Stimulated activated CD4-positive, alpha-beta T cell treated with anti-CD3 and anti-CD28 coated beads, Interleukin-12 subunit alpha, Interleukin-12 subunit beta, amount 100 ng/mL, for 24 hours (primary cell): ENCODE data around the gene KLHDC8A.
"Not testable (repeated sequence)": the region's sequence is repeated elsewhere in the genome, so short reads cannot be mapped to it uniquely, and the experiment has no call there.

ENCODE experiments used
- DNase-seq, 2 experiments: peaks; one replicate each; pipeline ENCODE4 v3.0.0-alpha.2; 2020; ENCODE audit warnings: low read depth in 2 of 2

Gene KLHDC8A, protein sequence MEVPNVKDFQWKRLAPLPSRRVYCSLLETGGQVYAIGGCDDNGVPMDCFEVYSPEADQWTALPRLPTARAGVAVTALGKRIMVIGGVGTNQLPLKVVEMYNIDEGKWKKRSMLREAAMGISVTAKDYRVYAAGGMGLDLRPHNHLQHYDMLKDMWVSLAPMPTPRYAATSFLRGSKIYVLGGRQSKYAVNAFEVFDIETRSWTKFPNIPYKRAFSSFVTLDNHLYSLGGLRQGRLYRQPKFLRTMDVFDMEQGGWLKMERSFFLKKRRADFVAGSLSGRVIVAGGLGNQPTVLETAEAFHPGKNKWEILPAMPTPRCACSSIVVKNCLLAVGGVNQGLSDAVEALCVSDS

GRCh38 chr1:205356440-205357139, at the start of gene KLHDC8A:
KLHDC8A (minus strand) TSS chr1:205356922; CDS start chr1:205343604, 13,318 bp downstream.
- DNase-seq = no peak

- DNase-seq = not testable (repeated sequence)
These were observed 49.5 kb upstream of the KLHDC8A start for GRCh38 chr1:205406252-205406651.

DNA sequence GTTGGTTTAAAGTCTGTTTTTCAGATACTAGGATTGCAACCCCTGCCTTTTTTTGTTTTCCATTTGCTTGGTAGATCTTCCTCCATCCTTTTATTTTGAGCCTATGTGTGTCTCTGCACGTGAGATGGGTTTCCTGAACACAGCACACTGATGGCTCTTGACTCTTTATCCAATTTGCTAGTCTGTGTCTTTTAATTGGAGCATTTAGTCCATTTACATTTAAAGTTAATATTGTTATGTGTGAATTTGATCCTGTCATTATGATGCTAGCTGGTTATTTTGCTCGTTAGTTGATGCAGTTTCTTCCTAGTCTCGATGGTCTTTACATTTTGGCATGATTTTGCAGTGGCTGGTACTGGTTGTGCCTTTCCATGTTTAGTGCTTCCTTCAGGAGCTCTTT, 47.8 kb upstream of the KLHDC8A start:
- not testable (repeated sequence) for DNase-seq

- DNase-seq = no peak
These were observed 41.9 kb upstream of the KLHDC8A start for GRCh38 chr1:205398586-205398985.

- DNase-seq = no peak
These were observed 40.4 kb upstream of the KLHDC8A start for GRCh38 chr1:205396967-205397616.

DNA sequence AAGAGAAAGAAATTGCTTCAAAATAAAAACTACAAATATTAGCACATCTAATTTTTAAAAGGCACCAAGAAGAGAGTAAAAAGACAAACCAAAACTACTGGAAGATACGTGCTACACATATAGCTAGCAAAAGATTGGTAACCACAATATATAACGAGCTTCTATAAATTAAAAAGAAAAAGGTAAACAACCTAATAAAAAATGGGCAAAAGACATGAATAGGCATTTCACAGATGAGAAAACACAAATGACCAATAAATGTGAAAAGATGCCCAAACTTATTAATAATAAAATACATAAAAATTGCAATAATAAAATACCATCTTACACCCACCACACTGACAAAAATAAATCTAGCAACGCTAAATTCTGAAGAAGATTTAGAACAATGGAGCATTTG, 38.9 kb upstream of the KLHDC8A start:
- DNase-seq = no peak

GRCh38 chr1:205392650-205393049, 35.9 kb upstream of the KLHDC8A start:
- DNase-seq = no peak

DNA sequence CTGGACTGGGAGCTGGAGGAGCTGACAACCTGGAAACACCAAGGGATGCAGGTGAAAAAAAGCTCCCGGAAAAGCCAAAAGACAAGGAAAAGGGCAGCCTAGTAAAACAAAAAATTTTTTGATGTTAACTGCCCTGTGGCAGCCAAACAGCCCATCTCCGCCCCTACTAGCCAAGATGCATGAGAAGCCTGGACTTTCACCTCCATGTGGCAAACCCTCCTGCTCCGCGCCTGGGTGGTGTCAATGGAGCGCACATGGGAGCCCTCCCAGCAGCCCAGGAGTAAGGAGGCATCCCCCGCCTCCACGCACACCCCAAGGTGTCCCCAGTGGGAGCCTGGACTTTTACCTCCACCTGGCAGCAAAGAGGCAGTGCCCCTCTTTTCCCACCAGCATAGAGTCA, 34.7 kb upstream of the KLHDC8A start:
- no peak for DNase-seq

- no peak for DNase-seq
These were observed 31.1 kb upstream of the KLHDC8A start for GRCh38 chr1:205387845-205388244.

GRCh38 chr1:205382990-205383389, 26.3 kb upstream of the KLHDC8A start:
- not testable (repeated sequence) for DNase-seq

DNA sequence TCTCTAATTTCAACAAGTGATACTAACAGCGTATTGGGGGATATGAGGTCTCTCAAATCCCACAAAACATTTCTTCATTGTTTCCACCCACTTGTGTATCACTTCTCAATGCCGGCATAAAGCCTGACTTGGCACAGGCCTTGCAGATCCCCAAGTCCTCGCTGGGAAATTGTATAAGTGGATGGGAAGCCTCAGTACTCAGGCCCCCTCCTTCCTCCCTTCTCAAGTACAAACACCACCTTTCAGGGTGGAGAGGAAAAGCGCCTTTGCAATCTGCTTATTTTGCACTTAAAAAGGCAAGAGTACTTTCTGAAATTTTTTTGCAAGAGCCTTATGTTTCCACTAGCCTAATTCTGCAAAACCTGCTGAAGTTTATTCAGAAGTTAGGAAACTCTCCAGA, 25.8 kb upstream of the KLHDC8A start:
- DNase-seq = no peak

DNA sequence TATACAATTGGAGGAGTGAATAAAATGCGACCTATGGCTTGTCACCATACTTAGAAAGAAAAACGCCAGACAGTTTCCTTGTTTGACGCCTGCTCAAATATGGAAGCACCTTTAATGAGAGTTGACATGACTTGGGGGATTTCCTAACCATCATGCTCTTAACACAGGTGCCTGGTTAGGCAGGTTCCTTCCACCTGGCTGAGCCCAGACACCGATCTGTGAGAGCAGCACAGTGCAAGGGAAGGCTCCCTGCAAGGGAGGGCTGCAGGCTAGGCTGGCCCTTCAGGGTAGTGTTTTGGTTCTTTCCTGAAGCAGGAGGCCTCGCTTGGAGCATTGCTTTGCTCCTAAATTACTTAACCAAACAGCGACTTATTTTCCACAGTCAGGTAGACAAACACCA, 24.6 kb upstream of the KLHDC8A start:
- no peak for DNase-seq

GRCh38 chr1:205380882-205381281, 24.2 kb upstream of the KLHDC8A start:
- no peak for DNase-seq

DNA sequence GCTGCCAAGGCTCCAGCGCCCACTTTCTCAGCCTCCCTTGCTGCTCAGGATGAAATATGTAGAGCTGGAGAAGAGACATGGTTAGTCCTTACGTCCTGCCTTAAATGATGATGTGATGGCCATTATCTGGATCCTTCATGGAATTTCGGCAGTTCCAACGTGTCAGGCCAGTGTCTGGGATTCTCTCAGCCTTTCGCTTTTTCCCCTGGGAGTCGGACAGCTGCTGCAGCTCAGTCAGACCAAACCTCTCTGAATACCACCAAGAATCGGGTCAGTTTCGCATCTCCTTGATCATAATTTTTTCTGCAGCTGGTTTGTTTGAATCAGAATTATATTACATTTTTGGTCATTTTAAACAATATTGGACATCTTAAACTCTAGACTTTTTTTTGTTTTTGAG, 22.3 kb upstream of the KLHDC8A start:
- DNase-seq = no peak

GRCh38 chr1:205377355-205377754, 20.6 kb upstream of the KLHDC8A start:
- no peak for DNase-seq

- DNase-seq = no peak
These were observed 20.0 kb upstream of the KLHDC8A start for GRCh38 chr1:205376739-205377138.

GRCh38 chr1:205375835-205376545, 19.3 kb upstream of the KLHDC8A start:
- DNase-seq = no peak

DNA sequence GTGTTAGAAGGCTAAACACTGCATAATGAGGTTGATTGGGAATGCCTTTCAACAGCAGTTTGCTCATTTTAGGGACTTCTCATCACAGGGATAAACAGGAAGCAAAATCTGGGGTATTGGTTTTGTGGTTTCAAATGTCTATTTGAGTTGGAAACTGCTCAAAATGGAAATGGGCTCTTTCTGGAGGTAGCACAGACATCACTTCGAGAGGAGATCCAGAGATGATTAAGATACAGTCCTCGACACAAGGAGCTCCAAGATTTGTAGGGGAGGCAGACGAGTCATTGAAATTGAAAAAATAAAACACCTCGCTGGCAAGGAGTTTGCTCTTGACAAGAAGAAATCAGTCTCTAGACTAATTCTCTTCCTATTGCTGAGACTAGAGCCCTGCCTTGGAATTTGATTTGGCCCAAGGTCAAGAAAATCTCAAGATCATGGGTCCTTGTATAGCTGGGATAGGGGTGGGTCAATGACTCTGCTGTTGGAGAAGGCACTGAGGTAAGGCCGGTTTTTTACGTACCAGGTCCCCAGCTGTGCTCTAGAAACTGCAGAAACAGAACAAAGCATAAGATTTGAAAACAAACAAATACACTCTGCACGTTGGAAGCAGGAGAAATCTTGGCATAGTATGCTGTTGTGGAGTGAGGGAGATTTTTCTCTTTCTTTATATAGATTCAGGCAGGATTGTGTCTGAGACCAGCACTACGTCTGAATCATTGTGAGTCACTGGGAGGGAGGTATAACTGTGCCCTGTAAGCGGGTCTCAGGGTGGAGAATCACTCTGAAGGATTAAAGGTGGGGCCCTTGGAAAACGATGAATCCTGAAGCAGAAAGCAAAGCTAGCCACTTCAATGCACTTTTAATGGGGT, 17.7 kb upstream of the KLHDC8A start:
- no peak for DNase-seq

DNA sequence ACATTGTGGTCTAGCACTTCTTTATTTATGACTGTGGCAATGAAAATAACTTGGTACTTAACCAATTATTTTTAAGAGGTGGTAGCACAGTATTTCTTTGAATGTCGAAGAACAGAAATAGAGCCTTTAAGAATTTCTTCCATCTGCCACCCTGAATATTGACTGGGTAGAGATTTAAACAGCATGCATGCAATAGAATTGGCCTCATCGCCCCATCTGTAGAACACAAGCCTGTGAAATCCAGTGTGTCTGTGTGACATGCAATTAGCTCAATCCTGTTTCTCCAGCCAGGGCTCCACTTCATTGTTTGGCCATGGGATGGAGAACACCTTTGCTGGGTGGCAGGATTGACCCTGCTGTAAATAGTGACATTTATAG, 17.1 kb upstream of the KLHDC8A start:
- no peak for DNase-seq

DNA sequence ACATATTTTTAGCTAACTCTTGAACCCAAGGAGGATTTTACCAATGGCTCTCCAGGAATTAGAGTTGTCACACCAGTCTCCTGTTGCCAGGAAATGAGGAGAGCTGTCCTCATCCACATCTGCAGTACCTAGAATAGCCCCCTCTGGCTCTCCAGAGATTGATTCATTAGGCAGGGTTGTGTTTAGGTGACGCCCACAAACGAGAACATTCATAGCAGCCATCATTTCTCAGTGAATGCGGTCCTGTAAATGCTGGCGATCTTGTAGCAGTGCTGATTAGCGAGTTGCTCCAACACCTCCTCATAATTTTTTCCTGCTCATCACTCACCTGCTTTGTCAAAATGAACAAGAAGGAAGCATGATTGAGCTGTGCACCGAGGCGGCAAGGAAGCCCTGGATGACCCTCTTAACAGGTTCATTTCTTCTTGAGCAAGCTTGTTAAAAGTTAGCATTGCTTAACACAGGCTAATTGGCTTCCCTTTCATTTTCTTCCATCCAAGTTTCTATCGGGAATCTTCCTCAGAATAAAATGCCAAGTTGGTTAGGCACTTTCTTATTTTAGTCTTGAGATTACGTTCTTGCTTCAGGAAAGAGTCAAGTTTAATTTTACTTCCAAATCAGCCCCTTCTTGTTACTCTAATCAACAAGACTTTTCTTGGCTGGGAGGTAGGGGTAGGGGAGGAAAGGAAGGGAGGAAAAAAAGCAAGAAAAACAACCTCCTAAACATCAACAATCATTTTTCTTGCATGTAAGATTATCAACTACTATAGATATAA, 16.5 kb upstream of the KLHDC8A start:
- no peak for DNase-seq
